MG63 (cell line): ENCODE data around the gene PLCB2. TPM values are rescaled to one million over a fixed set of nuclear protein-coding genes. Genes with fewer than 3 reads are reported as not detected.

Experiments
- DNase-seq: peaks from one replicate; pipeline ENCODE4 v3.0.0-alpha.2; 2020
- H3K27me3 ChIP-seq: fragments of 250-450 bp; sonication (Bioruptor Pico); 2 replicates; pipeline ENCODE4 v1.5.1; 2020; ENCODE audit warnings: mild to moderate bottlenecking, moderate library complexity
- H3K36me3 ChIP-seq: fragments of 250-450 bp; sonication (Bioruptor Pico); 2 replicates; pipeline ENCODE4 v1.5.1; 2020; ENCODE audit warnings: mild to moderate bottlenecking, moderate library complexity
- H3K4me3 ChIP-seq: fragments of 250-450 bp; sonication (Bioruptor Pico); 2 replicates; pipeline ENCODE4 v1.5.1; 2020; ENCODE audit warnings: mild to moderate bottlenecking, moderate library complexity
- H3K9me3 ChIP-seq: fragments of 250-450 bp; sonication (Bioruptor Pico); 2 replicates; pipeline ENCODE4 v1.5.1; 2020; ENCODE audit warnings: mild to moderate bottlenecking, moderate library complexity
- total RNA-seq: library from RNA; depleted of rRNA; stranded (reverse); fragments of >200 nt; shearing (Covaris generic); gene quantifications from 2 replicates; pipeline ENCODE4 v1.2.3, GENCODE V29; 2014; ENCODE audit warnings: low replicate concordance

Gene PLCB2
- total RNA-seq, 1 experiment from 2014 or later, result not detected

DNA sequence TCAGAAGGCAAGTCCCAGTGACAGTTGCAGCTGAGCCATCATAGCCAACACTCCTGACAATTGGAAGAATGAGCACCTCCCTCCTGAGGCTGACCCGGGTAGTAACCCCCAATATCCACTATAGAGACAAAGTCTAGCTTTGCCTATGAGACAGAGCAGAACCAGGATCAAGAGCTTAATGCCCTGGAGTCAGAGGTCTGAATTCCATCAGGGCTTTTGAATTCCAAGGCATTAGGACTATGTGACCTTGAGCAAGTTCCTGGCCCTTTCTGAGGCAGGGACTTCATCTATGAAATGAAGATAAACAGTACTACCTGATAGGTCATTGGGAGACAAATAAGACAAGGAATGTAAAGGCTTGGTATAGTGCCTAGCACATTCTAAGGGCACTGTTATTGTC, 12.7 kb upstream of the PLCB2 start:
- no peak for DNase-seq
- H3K4me3 ChIP-seq, result no peak overlapping the region
- no peaks in the 10 kb centered on the region for H3K36me3 ChIP-seq
- no peaks in the 10 kb centered on the region for H3K9me3 ChIP-seq
- H3K27me3 ChIP-seq, result no peaks in the 10 kb centered on the region

DNA sequence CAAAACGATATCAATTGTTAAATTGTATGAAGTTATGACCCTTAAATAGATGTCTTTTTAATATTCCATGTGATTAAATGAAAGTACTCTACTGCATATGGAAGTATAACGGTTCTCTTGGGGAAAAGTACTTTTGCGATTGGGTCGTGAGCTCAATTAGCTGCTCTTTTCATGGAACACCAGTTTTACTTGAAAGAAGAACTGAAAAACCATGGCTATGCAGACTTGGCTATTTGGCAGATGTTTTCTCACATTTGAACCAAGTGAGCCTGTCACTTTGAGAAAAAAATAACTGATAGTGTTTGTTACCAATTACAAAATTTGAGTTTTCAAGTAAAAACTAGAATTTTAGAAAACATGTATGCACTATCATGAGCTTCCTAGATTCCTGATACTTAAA, 9.8 kb upstream of the PLCB2 start:
- H3K9me3 ChIP-seq, result no peaks in the 10 kb centered on the region
- no peak for DNase-seq
- H3K4me3 ChIP-seq, result no peak overlapping the region
- H3K36me3 ChIP-seq, result no peaks in the 10 kb centered on the region
- H3K27me3 ChIP-seq, result no peaks in the 10 kb centered on the region

DNA sequence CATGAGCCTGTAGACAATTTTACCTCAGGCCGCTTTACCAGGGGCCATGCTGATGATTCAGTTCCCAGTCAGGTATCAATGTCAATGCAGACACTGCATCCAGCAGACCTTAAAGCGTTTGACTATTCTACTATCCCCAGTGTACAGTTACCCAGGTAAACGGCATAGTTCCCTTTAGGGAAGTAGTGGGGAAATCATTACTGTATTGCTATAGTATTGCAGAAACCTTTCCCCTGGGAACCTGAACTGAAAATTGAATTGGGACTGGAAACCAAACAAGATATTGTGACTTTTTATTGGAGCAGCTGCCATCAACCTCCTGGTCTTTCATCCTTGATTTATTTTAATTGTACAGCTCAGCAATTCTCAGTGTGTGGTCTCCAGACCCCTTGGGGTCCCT, 9.2 kb upstream of the PLCB2 start:
- no peak for DNase-seq
- Histone ChIP-seq H3K9me3 (no peaks in the 10 kb centered on the region), H3K27me3 (no peaks in the 10 kb centered on the region), H3K36me3 (no peaks in the 10 kb centered on the region), H3K4me3 (no peak overlapping the region)

DNA sequence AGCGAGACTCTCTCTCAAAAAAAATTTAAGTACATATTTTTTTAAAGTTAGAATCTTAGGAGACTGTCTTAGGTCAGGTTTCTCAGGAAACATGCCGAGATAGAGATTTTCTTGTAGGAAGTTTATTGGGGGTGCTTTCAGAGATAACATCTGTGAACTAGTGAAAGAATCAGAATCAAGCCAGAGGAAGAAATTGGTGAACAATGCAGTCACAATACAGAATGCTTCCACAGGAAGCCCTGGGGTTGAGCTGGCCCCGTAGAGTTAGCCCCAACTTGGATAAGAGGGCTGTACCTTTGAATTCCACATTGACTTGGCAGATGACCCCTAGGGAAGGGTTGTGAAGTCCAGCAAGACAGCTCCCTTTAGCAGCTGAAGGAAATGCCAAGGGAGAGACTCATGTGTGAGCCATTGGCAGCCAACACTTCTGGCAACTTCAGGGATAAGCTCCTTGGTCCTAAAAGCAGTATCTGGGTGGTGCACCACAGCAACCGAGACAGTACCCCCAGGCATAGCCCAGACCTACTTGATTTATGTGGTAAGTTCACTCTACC, 7.1 kb upstream of the PLCB2 start:
- Histone ChIP-seq H3K27me3 (no peaks in the 10 kb centered on the region), H3K9me3 (no peaks in the 10 kb centered on the region), H3K4me3 (no peak overlapping the region), H3K36me3 (no peaks in the 10 kb centered on the region)
- DNase-seq, result peak; percentile 87

DNA sequence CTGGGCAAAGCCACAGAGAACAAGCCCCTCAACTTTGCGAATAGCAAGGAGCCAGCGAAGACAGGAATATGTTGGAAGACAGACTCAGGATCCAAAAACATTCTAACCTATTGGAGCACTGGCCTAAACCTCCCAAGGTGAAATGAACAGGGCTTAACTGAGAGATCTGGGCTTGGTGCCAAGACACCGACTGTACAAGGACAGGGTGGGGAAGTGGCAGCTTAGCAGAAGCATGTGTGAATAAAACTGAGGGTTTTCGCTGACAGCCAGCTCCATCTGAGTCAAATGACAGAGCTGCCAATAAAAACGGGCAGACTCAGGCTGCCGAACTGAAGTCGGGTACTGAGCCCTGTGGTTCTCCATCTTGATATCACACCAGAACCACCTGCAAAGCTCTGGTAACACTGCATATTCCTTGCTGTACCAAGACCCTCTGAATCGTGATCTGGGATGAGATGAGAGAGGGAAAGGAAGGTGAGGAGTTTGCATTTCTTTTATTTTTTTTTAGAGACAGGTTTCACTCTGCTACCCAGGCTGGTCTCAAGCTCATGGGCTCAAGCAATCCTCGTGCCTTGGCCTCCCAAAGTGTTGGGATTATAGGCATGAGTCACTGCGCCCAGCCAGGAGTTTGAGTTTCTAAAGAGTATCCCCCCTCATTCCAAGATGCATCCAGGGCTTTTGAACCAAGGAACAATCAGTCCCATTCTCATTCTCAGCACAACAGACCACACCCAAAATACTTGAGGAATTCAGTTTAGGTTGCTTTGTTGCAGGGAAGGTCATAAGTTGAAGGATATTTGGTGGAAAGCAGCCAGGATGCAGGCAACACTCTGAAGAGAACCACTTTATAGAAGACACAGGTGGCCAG, 6.0 kb upstream of the PLCB2 start:
- Histone ChIP-seq H3K36me3 (no peaks in the 10 kb centered on the region), H3K9me3 (no peaks in the 10 kb centered on the region), H3K27me3 (no peaks in the 10 kb centered on the region), H3K4me3 (no peak overlapping the region)
- peak; percentile 79 for DNase-seq

DNA sequence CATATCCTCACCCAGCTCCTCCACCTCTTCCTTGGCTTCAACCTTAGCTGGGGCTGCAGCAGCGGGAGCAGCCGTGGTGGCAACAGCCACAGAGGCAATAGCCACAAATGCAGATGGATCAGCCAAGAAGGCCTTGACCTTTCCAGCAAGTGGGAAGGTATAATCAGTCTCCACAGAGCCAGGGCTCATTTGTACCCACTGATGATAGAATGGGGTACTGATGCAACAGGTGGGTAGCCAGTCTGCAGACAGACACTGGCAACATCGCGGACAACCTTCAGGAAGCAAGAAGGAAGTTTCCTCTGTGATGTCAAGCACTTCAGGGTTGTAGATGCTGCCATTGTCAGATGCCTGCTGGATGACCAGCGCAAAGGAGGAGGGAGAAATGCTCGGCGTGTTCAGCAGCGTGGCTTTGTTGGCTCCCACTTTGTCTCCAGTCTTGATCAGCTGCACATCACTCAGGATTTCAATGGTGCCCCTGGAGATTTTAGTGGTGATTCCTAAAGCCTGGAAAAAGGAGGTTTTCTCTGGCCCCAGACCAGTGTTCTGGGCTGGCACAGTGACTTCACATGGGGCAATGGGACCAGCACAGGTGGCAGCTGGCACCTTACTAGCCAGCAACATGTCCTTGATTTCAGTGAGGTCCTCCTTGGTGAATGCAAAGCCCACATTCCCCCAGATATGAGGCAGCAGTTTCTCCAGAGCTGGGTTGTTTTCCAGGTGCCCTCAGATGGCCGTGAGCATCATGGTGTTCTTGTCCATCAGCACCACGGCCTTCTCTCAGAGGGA, 4.8 kb upstream of the PLCB2 start:
- no peak for DNase-seq
- Histone ChIP-seq H3K27me3 (no peaks in the 10 kb centered on the region), H3K36me3 (no peaks in the 10 kb centered on the region), H3K4me3 (no peak overlapping the region), H3K9me3 (no peaks in the 10 kb centered on the region)

DNA sequence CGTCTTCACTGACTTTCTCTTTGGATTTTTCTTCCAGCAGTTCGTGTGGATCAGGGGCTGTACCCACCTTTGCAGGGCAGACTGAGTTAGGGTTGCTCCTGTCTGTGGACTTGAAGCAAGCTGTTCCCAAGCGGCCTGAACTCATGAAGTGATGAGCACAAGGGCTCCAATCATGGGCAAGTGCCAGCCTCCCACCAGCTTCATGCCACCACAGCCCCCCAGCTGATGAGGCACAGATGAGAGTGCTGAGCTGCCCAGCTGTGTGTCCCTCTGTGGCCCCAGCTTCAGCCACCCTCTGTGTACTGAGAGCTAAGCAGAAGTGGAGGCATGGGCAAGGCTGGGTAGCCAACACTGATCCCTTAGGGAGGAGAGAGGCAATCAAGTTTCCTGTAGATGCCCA, 3.3 kb upstream of the PLCB2 start:
- no peaks in the 10 kb centered on the region for H3K9me3 ChIP-seq
- no peaks in the 10 kb centered on the region for H3K36me3 ChIP-seq
- no peak for DNase-seq
- no peak overlapping the region for H3K4me3 ChIP-seq
- no peaks in the 10 kb centered on the region for H3K27me3 ChIP-seq

DNA sequence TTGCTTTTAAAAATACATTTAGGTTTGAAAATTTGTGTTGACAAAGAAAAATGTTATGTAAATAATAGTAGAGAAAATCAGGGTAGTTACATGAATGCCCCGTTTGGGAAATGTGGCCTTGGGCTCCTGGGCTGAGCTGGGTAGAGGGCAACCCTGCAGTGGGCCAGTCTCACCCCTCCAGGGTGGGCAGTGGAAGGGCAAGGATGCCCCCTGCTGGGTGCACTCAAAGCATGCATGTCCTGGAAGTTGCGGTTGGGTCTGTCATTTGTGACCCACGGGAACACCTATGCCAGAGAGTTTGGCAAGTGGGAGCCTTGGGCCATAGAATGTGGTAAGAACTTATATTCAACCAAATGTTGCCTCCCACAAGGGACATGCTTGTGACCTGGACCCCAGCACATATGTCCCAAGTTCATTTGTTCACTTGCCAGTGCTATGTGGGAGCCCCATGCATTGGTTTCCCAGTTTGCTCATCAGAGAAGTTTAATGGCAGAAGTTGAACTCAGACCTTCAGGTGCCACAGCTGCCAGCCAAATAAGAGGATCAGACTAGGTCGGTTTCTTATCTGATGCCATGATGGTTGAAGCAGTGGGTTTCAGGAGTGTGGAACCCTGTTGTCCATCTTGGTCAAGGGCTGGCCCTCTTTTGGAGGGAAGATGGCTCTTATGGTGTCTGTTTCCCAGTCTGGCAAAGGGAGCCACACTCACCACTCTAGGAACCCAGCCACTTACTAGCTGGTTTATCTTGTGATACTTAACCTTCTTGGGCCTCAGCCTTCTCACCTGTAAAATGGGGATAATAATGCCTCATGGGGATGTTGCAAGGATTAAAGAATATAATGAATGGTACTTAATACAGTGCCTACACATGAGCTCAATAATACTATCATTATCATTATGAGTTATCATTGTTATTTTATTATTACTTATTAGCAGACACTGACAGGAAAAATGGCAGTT, 2.5 kb upstream of the PLCB2 start:
- peak; percentile 37 for DNase-seq
- Histone ChIP-seq H3K27me3 (no peaks in the 10 kb centered on the region), H3K9me3 (no peaks in the 10 kb centered on the region), H3K36me3 (no peaks in the 10 kb centered on the region), H3K4me3 (no peak overlapping the region)

DNA sequence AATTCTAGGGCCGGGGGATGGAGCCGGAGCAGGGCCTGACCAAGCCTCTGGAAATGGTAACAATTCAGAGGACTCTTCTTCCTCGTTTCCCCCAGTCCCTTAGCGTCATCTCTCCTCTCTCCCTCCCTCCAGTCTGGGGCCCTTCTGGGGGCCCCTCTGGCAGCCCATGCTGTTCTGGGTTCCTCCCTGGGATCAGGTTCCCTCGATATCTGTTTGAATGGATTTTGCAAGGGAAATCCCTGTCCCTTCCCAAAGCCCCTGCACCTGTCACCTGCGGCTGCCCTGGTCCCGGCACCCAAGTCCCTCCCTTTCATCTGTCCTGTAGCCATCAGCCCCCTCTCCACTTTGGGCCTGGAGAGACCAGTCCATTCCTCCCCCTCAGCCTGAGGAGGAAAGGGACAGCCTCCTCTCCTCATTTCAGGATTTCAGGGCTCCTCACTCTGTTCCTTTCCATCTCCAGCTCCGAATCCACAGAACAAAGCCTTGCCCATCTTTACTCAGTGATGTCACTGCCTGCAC, 1.7 kb upstream of the PLCB2 start:
- Histone ChIP-seq H3K4me3 (no peak overlapping the region), H3K9me3 (no peaks in the 10 kb centered on the region), H3K27me3 (no peaks in the 10 kb centered on the region), H3K36me3 (no peaks in the 10 kb centered on the region)
- no peak for DNase-seq

DNA sequence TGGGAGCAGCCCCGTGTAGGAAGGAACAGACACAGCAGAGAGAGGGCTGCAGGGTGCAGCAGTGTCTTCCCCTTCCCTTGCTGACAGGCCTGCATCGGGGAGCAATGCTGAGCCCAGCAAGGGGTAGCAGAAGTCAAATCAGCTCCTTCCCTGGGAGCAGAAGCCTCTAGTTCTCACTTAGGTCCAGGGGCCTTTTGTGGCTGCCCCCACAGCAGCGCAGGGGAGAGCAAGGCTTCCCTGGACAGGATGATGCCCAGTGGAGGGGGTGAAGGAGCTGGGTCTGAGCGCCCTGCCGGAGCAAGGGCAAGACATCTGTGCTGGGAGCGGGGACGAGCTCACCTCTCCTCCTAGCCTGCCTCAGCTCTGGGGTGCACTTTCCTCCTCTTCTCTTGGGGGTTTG, 827 bp downstream of the PLCB2 start:
- Histone ChIP-seq H3K36me3 (no peaks in the 10 kb centered on the region), H3K4me3 (no peak overlapping the region), H3K27me3 (no peaks in the 10 kb centered on the region), H3K9me3 (no peaks in the 10 kb centered on the region)
- no peak for DNase-seq

DNA sequence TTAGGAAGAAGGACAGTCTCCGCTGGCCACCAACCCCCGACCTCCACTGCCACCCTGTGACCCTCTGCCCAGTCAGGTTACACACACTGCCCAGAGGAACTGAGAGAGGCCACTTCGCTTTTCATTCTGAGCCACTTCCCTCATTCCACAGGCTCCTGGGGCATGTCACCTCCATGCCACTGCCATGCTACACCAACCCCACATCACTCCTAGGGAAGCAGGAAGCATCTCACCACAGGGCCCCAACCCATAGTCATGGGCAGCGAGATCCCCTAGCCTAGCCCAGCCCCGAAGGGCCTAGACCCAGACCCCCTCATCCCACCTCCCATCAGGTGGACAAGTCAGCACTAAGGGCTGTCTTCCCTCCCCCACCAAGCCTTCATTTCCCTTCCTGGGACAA, 1.4 kb downstream of the PLCB2 start:
- Histone ChIP-seq H3K36me3 (no peaks in the 10 kb centered on the region), H3K4me3 (no peak overlapping the region), H3K27me3 (no peaks in the 10 kb centered on the region), H3K9me3 (no peaks in the 10 kb centered on the region)
- no peak for DNase-seq

DNA sequence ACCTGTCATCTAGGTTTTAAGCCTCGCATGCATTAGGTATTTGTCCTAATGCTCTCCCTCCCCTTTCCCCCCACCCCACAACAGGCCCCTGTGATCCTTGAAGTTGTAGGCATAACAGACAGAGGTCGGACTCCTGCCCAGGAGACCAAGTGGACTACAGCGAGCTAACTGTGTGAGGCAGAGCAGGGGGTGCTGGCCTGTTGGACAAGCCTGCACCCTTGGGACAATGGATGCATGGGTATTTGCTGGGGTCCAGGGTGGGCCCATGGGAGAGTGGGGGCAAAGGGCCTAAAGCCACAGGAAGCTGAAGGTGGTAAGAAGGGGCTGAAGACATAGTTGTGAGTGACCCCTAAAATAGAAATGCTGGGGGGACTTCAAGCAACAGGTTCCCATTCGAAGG, 2.5 kb downstream of the PLCB2 start:
- H3K4me3 ChIP-seq, result no peak overlapping the region
- DNase-seq, result no peak
- H3K36me3 ChIP-seq, result no peaks in the 10 kb centered on the region
- no peaks in the 10 kb centered on the region; the same call in 1 of the 2 replicates for H3K9me3 ChIP-seq
- no peaks in the 10 kb centered on the region for H3K27me3 ChIP-seq

DNA sequence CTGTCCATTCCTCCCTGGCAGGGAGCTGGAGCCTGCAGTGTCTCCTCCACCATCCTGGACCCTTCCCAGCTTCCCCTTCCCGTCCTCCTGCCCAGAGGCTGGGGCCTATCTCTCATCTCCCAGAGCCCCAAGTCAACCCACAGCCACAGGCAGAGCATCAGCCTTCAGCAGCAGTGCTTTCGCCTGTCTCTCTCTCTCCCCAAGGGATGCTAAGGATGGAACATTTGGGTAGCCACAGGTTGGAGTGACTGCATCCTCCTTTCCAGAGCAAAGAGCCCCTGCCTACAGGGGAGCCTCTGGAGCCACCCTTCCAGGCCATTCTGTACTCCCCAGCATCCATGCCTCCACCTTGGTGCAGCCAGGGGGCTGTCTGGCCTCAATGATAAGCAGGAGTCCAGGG, 4.2 kb downstream of the PLCB2 start:
- DNase-seq, result no peak
- H3K36me3 ChIP-seq, result no peaks in the 10 kb centered on the region
- H3K4me3 ChIP-seq, result no peak overlapping the region
- no peaks in the 10 kb centered on the region for H3K27me3 ChIP-seq
- no peaks in the 10 kb centered on the region; the same call in 1 of the 2 replicates for H3K9me3 ChIP-seq

DNA sequence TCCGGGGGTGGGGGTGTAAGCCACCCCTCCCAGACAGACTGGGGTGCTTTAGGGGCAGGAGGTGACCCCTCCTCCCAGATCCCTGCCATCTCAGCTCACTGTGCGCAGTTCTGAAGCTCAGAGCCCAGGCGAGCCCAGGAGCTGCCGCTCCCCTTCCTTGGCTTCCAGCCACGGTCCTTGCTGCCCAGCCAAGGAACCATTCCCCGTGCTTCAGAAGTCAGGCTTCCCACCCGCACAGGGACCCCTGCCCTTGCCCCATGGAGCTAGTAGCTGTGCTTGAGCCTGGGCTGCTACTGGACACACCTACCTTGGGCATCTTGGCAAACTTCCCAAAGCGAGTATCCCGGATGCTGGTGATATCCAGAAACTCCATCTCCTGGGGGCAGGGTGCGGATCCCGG, 4.8 kb downstream of the PLCB2 start:
- no peaks in the 10 kb centered on the region for H3K36me3 ChIP-seq
- DNase-seq, result no peak

DNA sequence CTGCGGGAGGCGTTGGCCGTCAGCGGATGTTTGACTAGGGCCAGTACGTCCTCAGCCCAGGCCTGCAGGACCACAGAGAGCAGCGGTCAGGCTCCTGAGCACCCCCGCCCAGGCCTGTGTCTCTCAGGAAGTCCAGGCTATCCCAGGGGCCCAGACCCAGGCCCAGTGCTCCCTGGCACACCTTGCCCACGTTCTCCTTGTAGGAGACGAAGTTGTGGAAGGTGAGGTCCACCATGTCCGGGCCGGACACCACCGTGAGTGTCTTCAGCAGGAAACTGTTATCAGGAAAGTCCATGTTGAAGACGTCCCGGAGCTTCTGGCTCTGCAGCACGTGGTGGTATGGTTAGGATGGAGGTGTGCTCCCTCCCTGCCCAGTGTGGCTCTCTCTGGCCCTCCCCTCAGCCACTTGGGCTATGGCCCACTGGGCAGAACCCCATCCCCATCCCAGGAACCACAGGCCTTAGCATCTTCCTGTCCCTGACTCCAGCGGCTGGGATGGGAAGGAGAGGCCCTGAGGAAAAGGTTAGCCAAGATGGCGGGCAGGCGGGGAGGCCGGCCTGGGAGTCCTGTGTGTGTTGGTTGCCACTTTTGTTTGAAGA, 5.3 kb downstream of the PLCB2 start:
- no peak for DNase-seq
- no peaks in the 10 kb centered on the region for H3K27me3 ChIP-seq
- H3K9me3 ChIP-seq, result no peaks in the 10 kb centered on the region; the same call in 1 of the 2 replicates
- no peak overlapping the region for H3K4me3 ChIP-seq
- no peaks in the 10 kb centered on the region for H3K36me3 ChIP-seq

More for the DNA sequence above, 4.8 kb downstream of the PLCB2 start:
- Histone ChIP-seq H3K4me3 (no peak overlapping the region), H3K27me3 (no peaks in the 10 kb centered on the region), H3K9me3 (no peaks in the 10 kb centered on the region; the same call in 1 of the 2 replicates)
